OCI-LY3 (cell line): ENCODE results near the gene FOXK2.

Experiments used
- H2AFZ ChIP-seq: fragments of 200-600, 300-600 bp; shearing (Covaris generic); 2 replicates; pipeline ENCODE4 v1.6.0; 2014; ENCODE audit warnings: antibody characterized with exemption, low read depth, low read length
- H3K27ac ChIP-seq: fragments of 200-600, 300-600 bp; sonication (generic); 2 replicates; pipeline ENCODE4 v1.5.1; 2014; ENCODE audit warnings: mild to moderate bottlenecking, low read length, moderate library complexity, mixed read lengths
- H3K27me3 ChIP-seq: fragments of 200-600, 300-600 bp; sonication (generic); 2 replicates; pipeline ENCODE4 v1.6.1; 2014; ENCODE audit warnings: low read depth, low read length, mixed read lengths
- H3K36me3 ChIP-seq: fragments of 200-600, 300-600 bp; sonication (generic); replicated peaks from 2 replicates; pipeline ENCODE3; 2014; ENCODE audit warnings: low read depth, low read length, mixed read lengths
- H3K4me1 ChIP-seq: fragments of 300-600, 200-600 bp; sonication (generic); 2 replicates; pipeline ENCODE4 v1.6.1; 2014; ENCODE audit warnings: low read length, mixed read lengths
- H3K4me2 ChIP-seq: fragments of 200-600, 300-600 bp; sonication (generic); 2 replicates; pipeline ENCODE4 v1.6.1; 2014; ENCODE audit warnings: low read length, mixed read lengths
- H3K4me3 ChIP-seq: fragments of 300-600, 200-600 bp; sonication (generic); 2 replicates; pipeline ENCODE4 v1.5.1; 2014; ENCODE audit warnings: antibody characterized with exemption, mild to moderate bottlenecking, low read length, moderate library complexity
- H3K79me2 ChIP-seq: fragments of 300-600, 200-600 bp; shearing (Covaris generic); 2 replicates; pipeline ENCODE4 v1.6.1; 2014; ENCODE audit warnings: mild to moderate bottlenecking, low read length, mixed read lengths
- H3K9ac ChIP-seq: fragments of 300-600, 200-600 bp; shearing (Covaris generic); 2 replicates; pipeline ENCODE4 v1.6.0; 2014; ENCODE audit warnings: mild to moderate bottlenecking, low read length, moderate library complexity
- H3K9me3 ChIP-seq: fragments of 200-600, 300-600 bp; shearing (Covaris generic); 2 replicates; pipeline ENCODE4 v1.6.1; 2014; ENCODE audit warnings: low read length, mixed read lengths; ENCODE audit not compliant: insufficient read depth
- H4K20me1 ChIP-seq: fragments of 200-600, 300-600 bp; sonication (generic); 2 replicates; pipeline ENCODE4 v1.6.1; 2016; ENCODE audit warnings: low read length, mixed read lengths; ENCODE audit not compliant: insufficient read depth
- CTCF ChIP-seq: fragments of 200-600, 300-600 bp; sonication (generic); IDR thresholded peaks from 2 replicates; pipeline ENCODE4 v1.5.1; 2014; ENCODE audit warnings: antibody characterized with exemption, low read length, low read depth
- EZH2phosphoT487 ChIP-seq: fragments of 200-600 bp; shearing (Covaris generic); IDR thresholded peaks from 2 replicates; pipeline ENCODE4 v1.6.1; 2018; ENCODE audit warnings: antibody characterized with exemption, mixed run types, low read depth

The FOXK2 gene

GRCh38 chr17:82648742-82649331 is 129.3 kb downstream of the FOXK2 start:
- H3K27ac ChIP-seq: no peak overlapping the region; the same call in 1 of the 2 replicates
- H2AFZ ChIP-seq: no peak overlapping the region

DNA sequence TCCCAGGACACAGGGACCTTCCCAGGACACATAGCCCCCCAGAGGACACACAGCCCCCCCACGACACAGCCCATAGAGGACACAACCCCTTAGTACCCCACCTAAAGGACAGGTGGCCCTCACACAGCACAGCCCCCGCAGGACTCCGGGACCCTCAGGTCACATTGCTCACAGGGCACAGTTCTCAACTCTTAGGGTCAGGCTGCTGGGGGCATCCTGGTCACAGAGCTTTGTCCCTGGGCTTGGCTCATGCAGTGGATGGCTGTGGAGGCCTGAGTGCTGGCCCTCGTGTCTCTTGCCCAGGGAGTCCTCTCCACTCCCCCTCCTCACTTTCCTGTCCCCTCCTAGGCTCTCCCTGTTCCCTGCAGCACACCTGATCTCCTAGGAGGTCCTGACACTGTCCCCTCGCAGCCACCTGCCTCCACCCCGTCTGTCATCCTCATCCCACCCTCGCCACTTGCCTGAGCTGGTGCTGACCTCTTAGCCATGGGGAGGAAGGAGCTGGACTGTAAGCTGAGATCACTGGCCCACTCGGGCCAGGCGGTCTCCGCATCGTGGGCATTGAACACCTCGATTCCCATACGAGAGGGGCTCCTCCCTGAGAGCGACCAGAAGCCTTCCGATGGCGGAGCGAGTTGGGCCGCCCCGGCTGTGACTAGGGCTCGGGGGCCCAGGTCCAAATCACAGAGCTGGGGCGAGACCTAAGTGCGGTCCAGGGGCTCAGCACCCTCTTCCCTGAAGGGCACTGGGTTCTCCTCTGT is 130.1 kb downstream of the FOXK2 start:
- no peaks in the 10 kb centered on the region for H3K27me3 ChIP-seq
- H3K4me2 ChIP-seq: no peak overlapping the region
- peaks cover 25% of the 10 kb centered on the region for H4K20me1 ChIP-seq
- peaks cover 5% of the 10 kb centered on the region for H3K36me3 ChIP-seq
- H3K4me1 ChIP-seq: peaks cover 8% of the 10 kb centered on the region
- no peak overlapping the region for H3K9ac ChIP-seq
- H2AFZ ChIP-seq: no peak overlapping the region
- no peaks in the 10 kb centered on the region for H3K9me3 ChIP-seq
- TF ChIP-seq EZH2phosphoT487: no peak
- no peak for TF ChIP-seq CTCF
- H3K4me3 ChIP-seq: no peak overlapping the region
- peaks cover 34% of the 10 kb centered on the region for H3K79me2 ChIP-seq
- no peak overlapping the region for H3K27ac ChIP-seq

More at GRCh38 chr17:82648742-82649331, 129.3 kb downstream of the FOXK2 start:
- no peaks in the 10 kb centered on the region for H3K27me3 ChIP-seq
- peaks cover 42% of the 10 kb centered on the region for H3K79me2 ChIP-seq
- H3K9ac ChIP-seq: 0 out of 2 replicates have a peak overlapping the region, but pooled peaks have one; percentile 35
- H3K4me3 ChIP-seq: peak overlapping the region; percentile 76
- TF ChIP-seq EZH2phosphoT487: no peak
- no peak for TF ChIP-seq CTCF
- H3K4me1 ChIP-seq: peaks cover 8% of the 10 kb centered on the region
- peak overlapping the region; percentile 75 for H3K4me2 ChIP-seq
- no peaks in the 10 kb centered on the region for H3K9me3 ChIP-seq
- H4K20me1 ChIP-seq: peaks cover 33% of the 10 kb centered on the region
- H3K36me3 ChIP-seq: peaks cover 12% of the 10 kb centered on the region

GRCh38 chr17:82650723-82651122 is 131.2 kb downstream of the FOXK2 start:
- peaks cover 23% of the 10 kb centered on the region for H3K79me2 ChIP-seq
- H3K9ac ChIP-seq: no peak overlapping the region
- no peak overlapping the region for H3K27ac ChIP-seq
- TF ChIP-seq EZH2phosphoT487 (no peak), CTCF (no peak)
- H4K20me1 ChIP-seq: peaks cover 17% of the 10 kb centered on the region
- no peaks in the 10 kb centered on the region for H3K36me3 ChIP-seq
- no peaks in the 10 kb centered on the region for H3K27me3 ChIP-seq
- H3K4me2 ChIP-seq: no peak overlapping the region
- peaks cover 8% of the 10 kb centered on the region for H3K4me1 ChIP-seq
- H2AFZ ChIP-seq: no peak overlapping the region
- H3K4me3 ChIP-seq: no peak overlapping the region
- H3K9me3 ChIP-seq: no peaks in the 10 kb centered on the region
